Measurements from ENCODE around the gene CD46.

The CD46 gene

GRCh38 chr1:207753611-207754010, 1.8 kb downstream of the CD46 start:
- no peak for TF ChIP-seq CTCF (conservative IDR thresholded peaks at IDR 0.05; ENCODE audit: low read depth, low read length)
- DNase-seq (ENCODE audit: low read depth) = no peak
- H3K4me3 ChIP-seq (ENCODE audit: low read length) = peak overlapping the region; percentile 68

GRCh38 chr1:207754011-207754410, 2.2 kb downstream of the CD46 start:
- peak overlapping the region; percentile 0 for H3K4me3 ChIP-seq (ENCODE audit: low read length)
- TF ChIP-seq CTCF (conservative IDR thresholded peaks at IDR 0.05; ENCODE audit: low read depth, low read length) = no peak
- DNase-seq (ENCODE audit: low read depth) = no peak

- no peak overlapping the region for H3K4me3 ChIP-seq (ENCODE audit: low read length)
- no peak for TF ChIP-seq CTCF (conservative IDR thresholded peaks at IDR 0.05; ENCODE audit: low read depth, low read length)
- DNase-seq (ENCODE audit: low read depth) = no peak
These were observed 3.3 kb downstream of the CD46 start for GRCh38 chr1:207754974-207755700.

- no peak overlapping the region for H3K4me3 ChIP-seq (ENCODE audit: low read length)
- TF ChIP-seq CTCF (conservative IDR thresholded peaks at IDR 0.05; ENCODE audit: low read depth, low read length) = no peak
- DNase-seq (ENCODE audit: low read depth) = no peak
These were observed 4.2 kb downstream of the CD46 start for GRCh38 chr1:207755846-207756693.

- DNase-seq (ENCODE audit: low read depth) = no peak
- no peak overlapping the region for H3K4me3 ChIP-seq (ENCODE audit: low read length)
- no peak for TF ChIP-seq CTCF (conservative IDR thresholded peaks at IDR 0.05; ENCODE audit: low read depth, low read length)
These were observed 10.8 kb downstream of the CD46 start for GRCh38 chr1:207762622-207763021.

GRCh38 chr1:207763091-207763490, 11.2 kb downstream of the CD46 start:
- no peak overlapping the region for H3K4me3 ChIP-seq (ENCODE audit: low read length)
- DNase-seq (ENCODE audit: low read depth) = no peak
- no peak for TF ChIP-seq CTCF (conservative IDR thresholded peaks at IDR 0.05; ENCODE audit: low read depth, low read length)

Data from retinal pigment epithelial cell (primary cell).